Mesothelial cell of epicardium (in vitro differentiated cells): ENCODE measurements around the gene DENND1B. TPM values are rescaled to one million over a fixed set of nuclear protein-coding genes. Genes with fewer than 3 reads are reported as not detected.
"Not testable (repeated sequence)": the region's sequence is repeated elsewhere in the genome, so short reads cannot be mapped to it uniquely, and the experiment has no call there.

Source experiments
- DNase-seq, 2 experiments: peaks; one replicate each; pipeline ENCODE4 v3.0.0; 2021; ENCODE audit warnings: low spot score in 2 of 2; ENCODE audit not compliant: unreplicated experiment in 2 of 2
- H3K27ac Mint-ChIP-seq: 2 replicates; pipeline ENCODE4 v1.8.0; 2021; ENCODE audit warnings: mixed read lengths
- H3K27me3 Mint-ChIP-seq: 2 replicates; pipeline ENCODE4 v1.8.0; 2021; ENCODE audit warnings: low read depth, mixed read lengths
- H3K36me3 Mint-ChIP-seq: 2 replicates; pipeline ENCODE4 v1.8.0; 2021; ENCODE audit warnings: mixed read lengths
- H3K4me1 Mint-ChIP-seq: 2 replicates; pipeline ENCODE4 v1.8.0; 2021; ENCODE audit warnings: mixed read lengths
- H3K4me3 Mint-ChIP-seq: 2 replicates; pipeline ENCODE4 v1.8.0; 2021; ENCODE audit warnings: mild to moderate bottlenecking, moderate library complexity, mixed read lengths
- H3K9me3 Mint-ChIP-seq: 2 replicates; pipeline ENCODE4 v1.8.0; 2021; ENCODE audit warnings: mixed read lengths
- total RNA-seq: library from RNA; stranded (reverse); gene quantifications from 3 replicates; pipeline ENCODE4 v1.2.1, GENCODE V29; 2021
- TF ChIP-seq, protein P1 (sequence below): fragments of 200-600 bp; sonication (generic); IDR thresholded peaks from one replicate; pipeline ENCODE4 v1.5.0; 2021; ENCODE audit warnings: antibody characterized with exemption; ENCODE audit not compliant: unreplicated experiment

DENND1B gene
- total RNA-seq, 1 donor from 2014 or later = 27.9 TPM

DNA sequence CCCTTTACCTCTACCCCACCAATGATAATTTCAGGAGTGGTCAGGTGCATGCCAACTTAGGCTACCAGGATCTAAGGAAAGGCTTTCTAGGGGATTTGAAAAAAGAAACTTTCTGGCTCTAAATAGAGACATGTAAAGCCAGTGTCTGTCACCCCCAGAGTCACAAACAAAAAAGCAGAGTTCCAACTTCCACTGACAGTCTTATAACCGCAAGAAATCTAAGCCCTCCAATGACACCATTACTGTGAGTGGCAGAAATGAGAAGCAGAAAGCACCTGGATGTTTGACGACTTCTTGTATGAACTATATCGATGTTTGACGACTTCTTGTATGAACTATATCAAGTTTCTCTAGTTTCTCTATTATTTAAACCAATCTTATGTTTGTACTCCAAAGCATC, 6.0 kb downstream of the DENND1B start:
- H3K4me1 Mint-ChIP-seq = peaks cover 43% of the 10 kb centered on the region

DNA sequence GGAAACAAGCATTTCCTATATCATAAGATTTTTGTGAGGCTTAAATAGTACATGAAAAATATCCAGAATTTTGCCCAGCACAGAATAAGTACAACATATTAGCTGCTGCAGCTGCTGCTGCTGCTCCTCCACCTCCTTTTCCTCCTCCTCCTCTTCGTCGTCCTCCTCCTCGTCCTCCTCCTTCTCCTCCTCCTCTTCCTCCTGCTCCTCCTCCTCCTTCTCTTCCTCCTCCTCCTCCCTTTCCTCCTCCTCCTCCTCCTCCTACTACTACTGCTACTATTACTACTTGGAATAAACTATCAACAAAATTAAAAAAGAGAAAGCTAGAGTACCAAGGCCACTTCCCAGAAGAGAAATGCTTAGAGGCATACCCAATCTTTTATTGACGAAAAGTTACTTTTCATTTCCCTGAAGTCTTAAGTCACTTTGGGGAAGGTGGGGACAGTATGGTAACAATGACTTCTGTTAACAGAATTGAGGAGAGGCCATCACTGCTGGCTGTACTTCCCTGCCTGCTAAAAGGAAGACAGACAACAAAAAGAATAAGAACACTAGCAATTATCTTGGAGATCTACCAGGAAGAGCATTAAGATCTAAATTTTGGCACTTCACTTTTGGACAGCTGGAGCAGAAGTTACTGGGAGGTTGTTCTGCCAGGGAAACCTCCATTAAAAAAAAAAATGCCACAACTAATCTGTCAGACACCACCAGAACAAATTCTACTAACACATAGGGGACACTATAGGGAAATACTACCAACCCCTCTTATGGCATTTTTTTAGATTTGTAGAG, 7.1 kb downstream of the DENND1B start:
- H3K9me3 Mint-ChIP-seq = no peaks in the 10 kb centered on the region

More for the DNA sequence above, 6.0 kb downstream of the DENND1B start:
- H3K36me3 Mint-ChIP-seq = peaks cover 1% of the 10 kb centered on the region
- no peaks in the 10 kb centered on the region for H3K9me3 Mint-ChIP-seq
- H3K4me3 Mint-ChIP-seq = no peak overlapping the region
- no peaks in the 10 kb centered on the region for H3K27me3 Mint-ChIP-seq
- DNase-seq = no peak
- TF ChIP-seq, protein P1, sequence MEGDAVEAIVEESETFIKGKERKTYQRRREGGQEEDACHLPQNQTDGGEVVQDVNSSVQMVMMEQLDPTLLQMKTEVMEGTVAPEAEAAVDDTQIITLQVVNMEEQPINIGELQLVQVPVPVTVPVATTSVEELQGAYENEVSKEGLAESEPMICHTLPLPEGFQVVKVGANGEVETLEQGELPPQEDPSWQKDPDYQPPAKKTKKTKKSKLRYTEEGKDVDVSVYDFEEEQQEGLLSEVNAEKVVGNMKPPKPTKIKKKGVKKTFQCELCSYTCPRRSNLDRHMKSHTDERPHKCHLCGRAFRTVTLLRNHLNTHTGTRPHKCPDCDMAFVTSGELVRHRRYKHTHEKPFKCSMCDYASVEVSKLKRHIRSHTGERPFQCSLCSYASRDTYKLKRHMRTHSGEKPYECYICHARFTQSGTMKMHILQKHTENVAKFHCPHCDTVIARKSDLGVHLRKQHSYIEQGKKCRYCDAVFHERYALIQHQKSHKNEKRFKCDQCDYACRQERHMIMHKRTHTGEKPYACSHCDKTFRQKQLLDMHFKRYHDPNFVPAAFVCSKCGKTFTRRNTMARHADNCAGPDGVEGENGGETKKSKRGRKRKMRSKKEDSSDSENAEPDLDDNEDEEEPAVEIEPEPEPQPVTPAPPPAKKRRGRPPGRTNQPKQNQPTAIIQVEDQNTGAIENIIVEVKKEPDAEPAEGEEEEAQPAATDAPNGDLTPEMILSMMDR = no peak
- no peak overlapping the region for H3K27ac Mint-ChIP-seq

DNA sequence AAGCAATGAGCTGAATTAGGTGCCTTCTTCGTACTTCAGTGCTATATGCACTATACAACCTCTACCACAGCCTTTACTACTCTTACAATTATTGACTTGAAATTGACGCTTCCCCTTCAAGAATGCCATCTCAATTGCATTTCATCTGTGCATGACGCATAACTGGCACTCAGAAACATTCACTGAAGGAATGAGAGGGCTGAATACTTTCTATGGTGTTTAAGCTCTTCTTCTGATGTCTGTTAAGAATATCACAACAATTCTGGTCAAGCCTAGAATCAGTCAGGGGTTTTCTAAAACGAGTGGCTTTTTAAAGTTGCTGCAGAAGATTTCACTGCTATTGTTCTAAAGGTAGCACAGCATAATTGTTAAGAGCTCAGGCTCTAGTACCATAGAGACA, 11.5 kb downstream of the DENND1B start:
- TF ChIP-seq, protein P1 = no peak
- no peaks in the 10 kb centered on the region for H3K27me3 Mint-ChIP-seq
- no peak for DNase-seq
- peaks cover 11% of the 10 kb centered on the region for H3K4me1 Mint-ChIP-seq
- peaks cover 10% of the 10 kb centered on the region for H3K36me3 Mint-ChIP-seq
- H3K9me3 Mint-ChIP-seq = no peaks in the 10 kb centered on the region
- no peak overlapping the region for H3K4me3 Mint-ChIP-seq
- H3K27ac Mint-ChIP-seq = no peak overlapping the region

More for the DNA sequence above, 7.1 kb downstream of the DENND1B start:
- DNase-seq = no peak
- TF ChIP-seq, protein P1 = no peak
- Mint-ChIP-seq H3K4me3 (no peak overlapping the region), H3K4me1 (peaks cover 32% of the 10 kb centered on the region), H3K36me3 (peaks cover 4% of the 10 kb centered on the region), H3K27me3 (no peaks in the 10 kb centered on the region), H3K27ac (no peak overlapping the region)

DNA sequence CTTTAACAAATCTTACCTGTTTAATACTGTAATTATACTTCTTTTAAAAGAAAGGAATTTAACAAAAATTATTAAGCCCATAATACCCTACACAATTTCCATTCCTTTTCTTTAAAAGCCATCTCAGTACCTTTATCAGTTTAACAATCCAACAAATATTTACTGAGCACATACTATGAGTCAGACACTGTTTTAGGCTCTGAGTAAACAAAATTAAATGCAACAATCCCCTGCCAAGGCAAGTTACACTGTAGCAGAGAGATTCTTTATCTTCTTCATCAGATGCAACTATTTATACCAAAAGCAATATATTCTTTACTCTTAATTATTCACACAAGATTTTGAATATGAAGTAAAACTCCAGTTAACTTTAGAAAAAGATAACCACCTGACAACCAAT, 12.0 kb downstream of the DENND1B start:
- Mint-ChIP-seq H3K9me3 (no peaks in the 10 kb centered on the region), H3K4me1 (peaks cover 6% of the 10 kb centered on the region), H3K27me3 (no peaks in the 10 kb centered on the region), H3K36me3 (peaks cover 10% of the 10 kb centered on the region), H3K4me3 (no peak overlapping the region), H3K27ac (no peak overlapping the region)
- TF ChIP-seq, protein P1 = no peak
- no peak for DNase-seq

DNA sequence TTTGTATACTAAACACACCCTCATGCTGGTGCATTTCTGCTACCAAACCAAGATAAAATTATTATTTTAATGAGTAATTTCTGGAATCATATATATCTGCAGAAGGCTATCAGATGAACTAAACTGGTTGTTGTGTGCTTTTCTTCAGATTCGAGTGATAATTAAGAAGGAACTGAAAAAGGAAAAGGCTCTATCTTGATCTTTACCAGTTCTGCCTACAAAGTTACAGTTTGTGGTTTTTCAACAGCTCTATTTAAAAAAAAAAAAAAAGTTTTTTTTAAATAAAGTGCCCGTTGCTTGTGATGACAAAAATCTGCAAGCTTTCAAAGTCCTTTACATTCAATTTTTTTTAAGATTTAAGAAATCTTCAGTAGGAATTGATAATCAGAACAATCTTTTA, 13.6 kb downstream of the DENND1B start:
- Mint-ChIP-seq H3K4me1 (no peaks in the 10 kb centered on the region), H3K4me3 (no peak overlapping the region), H3K27ac (no peak overlapping the region), H3K27me3 (no peaks in the 10 kb centered on the region), H3K9me3 (no peaks in the 10 kb centered on the region), H3K36me3 (peaks cover 9% of the 10 kb centered on the region)
- TF ChIP-seq, protein P1 = no peak
- DNase-seq = no peak

DNA sequence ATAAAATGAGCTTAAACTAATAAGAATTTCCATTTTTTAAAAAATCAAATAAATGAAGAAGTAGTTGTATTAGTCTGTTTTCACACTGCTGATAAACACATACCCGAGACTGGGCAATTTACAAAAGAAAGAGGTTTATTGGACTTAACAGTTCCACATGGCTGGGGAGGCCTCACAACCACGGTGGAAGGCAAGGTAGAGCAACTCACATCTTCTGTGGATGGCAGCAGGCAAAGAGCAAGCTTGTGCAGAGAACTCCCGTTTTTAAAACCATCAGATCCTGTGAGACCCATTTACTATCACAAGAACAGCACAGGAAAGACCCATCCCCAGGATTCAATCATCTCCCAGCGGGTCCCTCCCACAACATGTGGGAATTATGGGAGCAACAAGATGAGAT, 19.7 kb downstream of the DENND1B start:
- H3K4me1 Mint-ChIP-seq, H3K4me3 Mint-ChIP-seq, H3K9me3 Mint-ChIP-seq, H3K27ac Mint-ChIP-seq, H3K27me3 Mint-ChIP-seq, DNase-seq: not testable (repeated sequence)
- H3K36me3 Mint-ChIP-seq = peaks cover 12% of the 10 kb centered on the region

DNA sequence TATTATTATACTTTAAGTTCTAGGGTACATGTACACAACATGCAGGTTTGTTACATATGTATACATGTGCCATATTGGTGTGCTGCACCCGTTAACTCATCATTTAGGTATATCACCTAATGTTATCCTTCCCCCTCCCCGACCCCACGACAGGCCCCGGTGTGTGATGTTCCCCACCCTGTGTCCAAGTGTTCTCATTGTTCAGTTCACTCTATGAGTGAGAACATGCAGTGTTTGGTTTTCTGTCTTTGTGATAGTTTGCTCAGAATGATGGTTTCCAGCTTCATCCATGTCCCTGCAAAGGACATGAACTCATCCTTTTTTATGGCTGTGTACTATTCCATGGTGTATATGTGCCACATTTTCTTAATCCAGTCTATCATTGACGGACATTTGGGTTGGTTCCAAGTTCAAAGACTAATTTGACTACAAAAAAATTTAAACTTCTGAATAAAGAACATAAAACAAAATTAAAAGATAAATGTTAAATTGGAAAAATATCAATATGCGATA, 22.6 kb downstream of the DENND1B start:
- not testable (repeated sequence) for H3K27ac Mint-ChIP-seq, H3K4me3 Mint-ChIP-seq, H3K27me3 Mint-ChIP-seq, DNase-seq, H3K9me3 Mint-ChIP-seq, H3K4me1 Mint-ChIP-seq
- peaks cover 17% of the 10 kb centered on the region for H3K36me3 Mint-ChIP-seq
